AG20443 (cell line): Measurements from ENCODE around the gene REEP1.

Experiments
- DNase-seq: peaks from one replicate; pipeline ENCODE4 v3.0.0; 2012; ENCODE audit warnings: low spot score, mixed read lengths

The REEP1 gene

GRCh38 chr2:86337244-86337835 is at the start of gene REEP1:
REEP1 (minus strand) TSS chr2:86337626; CDS start chr2:86337510, 116 bp downstream.
- peak; percentile 61 for DNase-seq

- peak; percentile 61 for DNase-seq
Measured at GRCh38 chr2:86383844-86384243, 46.4 kb upstream of the REEP1 start.

GRCh38 chr2:86382698-86383097 is 45.3 kb upstream of the REEP1 start:
- no peak for DNase-seq

GRCh38 chr2:86382108-86382507 is 44.7 kb upstream of the REEP1 start:
- DNase-seq, result no peak

GRCh38 chr2:86378469-86378868 is 41.0 kb upstream of the REEP1 start:
- DNase-seq, result no peak

GRCh38 chr2:86375623-86376022 is 38.2 kb upstream of the REEP1 start:
- DNase-seq, result no peak

GRCh38 chr2:86372641-86373502 is 35.4 kb upstream of the REEP1 start:
- peak; percentile 60 for DNase-seq

GRCh38 chr2:86372133-86372532 is 34.7 kb upstream of the REEP1 start:
- no peak for DNase-seq

- DNase-seq, result no peak
Measured at GRCh38 chr2:86371527-86371926, 34.1 kb upstream of the REEP1 start.

GRCh38 chr2:86370579-86370978 is 33.2 kb upstream of the REEP1 start:
- DNase-seq, result no peak

- DNase-seq, result peak; percentile 71
Measured at GRCh38 chr2:86368161-86368824, 30.9 kb upstream of the REEP1 start.

- DNase-seq, result no peak
Measured at GRCh38 chr2:86367499-86367777, 30.0 kb upstream of the REEP1 start.

GRCh38 chr2:86366651-86367498 is 29.4 kb upstream of the REEP1 start:
- no peak for DNase-seq

- no peak for DNase-seq
Measured at GRCh38 chr2:86364894-86365293, 27.5 kb upstream of the REEP1 start.

GRCh38 chr2:86360776-86361175 is 23.4 kb upstream of the REEP1 start:
- DNase-seq, result no peak

GRCh38 chr2:86358957-86359356 is 21.5 kb upstream of the REEP1 start:
- DNase-seq, result no peak

GRCh38 chr2:86357392-86357963 is 20.1 kb upstream of the REEP1 start:
- DNase-seq, result no peak

GRCh38 chr2:86352727-86353221 is 15.3 kb upstream of the REEP1 start:
- DNase-seq, result no peak

GRCh38 chr2:86352137-86352726 is 14.8 kb upstream of the REEP1 start:
- no peak for DNase-seq

GRCh38 chr2:86350751-86351150 is 13.3 kb upstream of the REEP1 start:
- DNase-seq, result no peak

- no peak for DNase-seq
Measured at GRCh38 chr2:86347401-86347800, 10.0 kb upstream of the REEP1 start.
